Astrocyte (in vitro differentiated cells and primary cell): ENCODE results near the gene NOL7. TPM values are rescaled to one million over a fixed set of nuclear protein-coding genes. Genes with fewer than 3 reads are reported as not detected.

Source experiments
- DNase-seq: peaks from one replicate; pipeline ENCODE4 v3.0.0-alpha.2; 2010; ENCODE audit warnings: low read depth
- FAIRE-seq: peaks from 2 replicates; lab custom pipeline; 2011; peaks lifted over from hg19 to GRCh38; lab: Jason Lieb, UNC
- H2AFZ ChIP-seq: 2 replicates; pipeline ENCODE4 v1.6.0; 2012; ENCODE audit warnings: low read depth, low read length, inconsistent platforms
- H3K27ac ChIP-seq: 2 replicates; pipeline ENCODE4 v1.5.1; 2011; ENCODE audit warnings: low read depth, low read length, inconsistent platforms
- H3K27me3 ChIP-seq: 2 replicates; pipeline ENCODE4 v1.6.0; 2011; ENCODE audit warnings: low read length, inconsistent platforms; ENCODE audit not compliant: insufficient read depth
- H3K36me3 ChIP-seq: 2 replicates; pipeline ENCODE4 v1.5.1; 2011; ENCODE audit warnings: low read length, inconsistent platforms; ENCODE audit not compliant: insufficient read depth
- H3K4me1 ChIP-seq: 2 replicates; pipeline ENCODE4 v1.5.1; 2011; ENCODE audit warnings: low read length, inconsistent platforms; ENCODE audit not compliant: insufficient read depth
- H3K4me2 ChIP-seq: 2 replicates; pipeline ENCODE4 v1.6.0; 2012; ENCODE audit warnings: low read length, inconsistent platforms
- H3K4me3 ChIP-seq: 2 replicates; pipeline ENCODE4 v1.5.1; 2011; ENCODE audit warnings: low read depth, mild to moderate bottlenecking, low read length, inconsistent platforms; ENCODE audit not compliant: insufficient read depth
- H3K79me2 ChIP-seq: 2 replicates; pipeline ENCODE4 v1.6.0; 2012; ENCODE audit warnings: mild to moderate bottlenecking, low read length, inconsistent platforms; ENCODE audit not compliant: insufficient read depth
- H3K9ac ChIP-seq: 2 replicates; pipeline ENCODE4 v1.6.0; 2012; ENCODE audit warnings: mild to moderate bottlenecking, low read length, inconsistent platforms
- H3K9me3 ChIP-seq: 2 replicates; pipeline ENCODE4 v1.5.1; 2012; ENCODE audit warnings: low read depth, mild to moderate bottlenecking, low read length, inconsistent platforms; ENCODE audit not compliant: insufficient read depth
- H4K20me1 ChIP-seq: 2 replicates; pipeline ENCODE4 v1.6.0; 2012; ENCODE audit warnings: low read length, inconsistent platforms; ENCODE audit not compliant: insufficient read depth
- H3K27ac Mint-ChIP-seq: one replicate; pipeline ENCODE4 v1.8.0; 2021; ENCODE audit warnings: mild to moderate bottlenecking, mixed read lengths; ENCODE audit not compliant: unreplicated experiment
- H3K27me3 Mint-ChIP-seq: one replicate; pipeline ENCODE4 v1.8.0; 2021; ENCODE audit warnings: low read depth, mixed read lengths; ENCODE audit not compliant: unreplicated experiment
- H3K36me3 Mint-ChIP-seq: one replicate; pipeline ENCODE4 v1.8.0; 2021; ENCODE audit warnings: low read depth, mixed read lengths; ENCODE audit not compliant: unreplicated experiment
- H3K4me1 Mint-ChIP-seq: one replicate; pipeline ENCODE4 v1.8.0; 2021; ENCODE audit warnings: low read depth, mixed read lengths; ENCODE audit not compliant: unreplicated experiment
- H3K4me3 Mint-ChIP-seq: one replicate; pipeline ENCODE4 v1.8.0; 2021; ENCODE audit warnings: mild to moderate bottlenecking, moderate library complexity, mixed read lengths; ENCODE audit not compliant: unreplicated experiment
- H3K9me3 Mint-ChIP-seq: one replicate; pipeline ENCODE4 v1.8.0; 2021; ENCODE audit warnings: mild to moderate bottlenecking, mixed read lengths; ENCODE audit not compliant: unreplicated experiment
- CTCF ChIP-seq: IDR thresholded peaks from 2 replicates; pipeline ENCODE4 v1.5.1; 2011; ENCODE audit warnings: low read depth, mild to moderate bottlenecking, inconsistent platforms, low read length, moderate library complexity; ENCODE audit not compliant: insufficient read depth
- EZH2 ChIP-seq: IDR thresholded peaks from 2 replicates; pipeline ENCODE4 v1.6.1; 2012; ENCODE audit warnings: mild to moderate bottlenecking, low read length, inconsistent platforms; ENCODE audit not compliant: insufficient read depth
- total RNA-seq: library from RNA; stranded (reverse); gene quantifications from 2 replicates; pipeline ENCODE4 v1.2.1, GENCODE V29; 2021

NOL7 gene
- total RNA-seq, 1 donor from 2014 or later = 63.7 TPM

- peaks cover 2% of the 10 kb centered on the region for H3K4me1 Mint-ChIP-seq
- H3K9ac ChIP-seq = no peak overlapping the region
- H4K20me1 ChIP-seq = no peaks in the 10 kb centered on the region
- peaks cover 9% of the 10 kb centered on the region for H3K36me3 Mint-ChIP-seq
- H3K4me3 ChIP-seq = no peak overlapping the region
- peaks cover 1% of the 10 kb centered on the region for H3K36me3 ChIP-seq
- H3K27me3 ChIP-seq = no peaks in the 10 kb centered on the region
- no peak overlapping the region for H3K27ac Mint-ChIP-seq
- FAIRE-seq (no peak), DNase-seq (no peak)
- H3K9me3 Mint-ChIP-seq = no peaks in the 10 kb centered on the region
- no peak overlapping the region for H3K4me3 Mint-ChIP-seq
- H3K4me2 ChIP-seq = no peak overlapping the region
- H3K9me3 ChIP-seq = no peaks in the 10 kb centered on the region
- TF ChIP-seq CTCF (no peak), EZH2 (no peak)
- H3K27me3 Mint-ChIP-seq = no peaks in the 10 kb centered on the region
- H3K4me1 ChIP-seq = peaks cover 6% of the 10 kb centered on the region
- no peak overlapping the region for H2AFZ ChIP-seq
- no peak overlapping the region for H3K27ac ChIP-seq
- no peaks in the 10 kb centered on the region for H3K79me2 ChIP-seq
Measured at GRCh38 chr6:13589801-13590200, 25.3 kb upstream of the NOL7 start.

- DNase-seq = no peak
- H3K27me3 Mint-ChIP-seq = no peaks in the 10 kb centered on the region
- Histone ChIP-seq H3K79me2 (no peaks in the 10 kb centered on the region), H3K4me1 (peaks cover 6% of the 10 kb centered on the region), H3K36me3 (peaks cover 2% of the 10 kb centered on the region), H4K20me1 (no peaks in the 10 kb centered on the region), H3K9me3 (no peaks in the 10 kb centered on the region), H2AFZ (no peak overlapping the region), H3K9ac (no peak overlapping the region), H3K4me3 (no peak overlapping the region), H3K27me3 (no peaks in the 10 kb centered on the region), H3K27ac (no peak overlapping the region), H3K4me2 (no peak overlapping the region)
- no peak overlapping the region for H3K4me3 Mint-ChIP-seq
- no peak overlapping the region for H3K27ac Mint-ChIP-seq
- peaks cover 8% of the 10 kb centered on the region for H3K36me3 Mint-ChIP-seq
- no peaks in the 10 kb centered on the region for H3K9me3 Mint-ChIP-seq
- TF ChIP-seq EZH2 = no peak
- no peak for TF ChIP-seq CTCF
- peak; percentile 45 for FAIRE-seq
- H3K4me1 Mint-ChIP-seq = peaks cover 2% of the 10 kb centered on the region
Measured at GRCh38 chr6:13590574-13591153, 24.5 kb upstream of the NOL7 start.

GRCh38 chr6:13591205-13591921, 23.8 kb upstream of the NOL7 start:
- Histone ChIP-seq H3K4me3 (no peak overlapping the region), H3K79me2 (no peaks in the 10 kb centered on the region), H3K9ac (no peak overlapping the region), H3K4me2 (no peak overlapping the region), H3K27me3 (no peaks in the 10 kb centered on the region), H3K36me3 (peaks cover 2% of the 10 kb centered on the region), H2AFZ (no peak overlapping the region), H3K27ac (no peak overlapping the region), H3K4me1 (peaks cover 6% of the 10 kb centered on the region), H4K20me1 (no peaks in the 10 kb centered on the region), H3K9me3 (no peaks in the 10 kb centered on the region)
- no peak for DNase-seq
- TF ChIP-seq EZH2 = no peak
- TF ChIP-seq CTCF = no peak
- Mint-ChIP-seq H3K27ac (no peak overlapping the region), H3K4me1 (peaks cover 1% of the 10 kb centered on the region), H3K4me3 (no peak overlapping the region), H3K9me3 (no peaks in the 10 kb centered on the region), H3K27me3 (no peaks in the 10 kb centered on the region), H3K36me3 (peaks cover 10% of the 10 kb centered on the region)
- no peak for FAIRE-seq
